ENCODE results near the gene RAB3IP. TPM values are rescaled to one million over a fixed set of nuclear protein-coding genes. Genes with fewer than 3 reads are reported as not detected.

The RAB3IP gene
- total and polyA plus RNA-seq, 10 of the 15 experiments (the other 5 are each of a cell fraction or from before 2014, with no cell fraction given) = 18.8 to 53.6 (median 28.7) TPM

DNA sequence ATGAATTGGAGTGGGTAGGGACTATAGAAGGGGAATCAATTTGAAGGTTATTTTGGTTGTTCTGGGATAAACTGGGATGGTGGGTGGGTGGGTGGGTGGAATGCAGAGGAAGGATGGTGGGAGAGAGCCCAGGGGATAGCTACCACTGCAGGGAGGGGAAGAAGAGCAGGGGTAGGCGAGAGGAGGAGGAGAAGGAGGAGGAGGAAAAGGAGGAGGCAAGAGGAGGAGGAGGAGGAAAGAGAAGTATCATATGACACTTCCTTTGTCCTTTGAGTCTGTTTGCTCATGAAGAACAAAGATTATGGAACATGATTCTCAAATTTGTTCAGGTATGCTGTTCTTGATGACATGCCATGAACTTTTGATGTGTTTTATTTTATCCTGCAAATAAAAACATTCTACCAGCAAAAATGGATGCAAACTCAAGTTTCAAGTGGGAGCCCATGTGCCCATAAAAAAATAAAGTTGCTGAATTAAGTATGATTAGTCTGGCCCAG lies 35.5 kb upstream of the RAB3IP start:
- no peaks in the 10 kb centered on the region for H3K9me3 ChIP-seq (replicated peaks; ENCODE audit: control insufficient read depth, insufficient read depth, low read length)
- no peaks in the 10 kb centered on the region for H3K79me2 ChIP-seq (ENCODE audit: control insufficient read depth, insufficient read depth, low read length)
- no peak overlapping the region for H3K4me3 ChIP-seq
- intact Hi-C loops (cut with micrococcal nuclease; ENCODE audit: unreplicated experiment) = no loop called here
- ChIA-PET SMC1A (ENCODE audit: uncharacterized antibody, unreplicated experiment) (no interaction called here), RAD21 (ENCODE audit: unreplicated experiment) (no interaction called here), POLR2A (no interaction called here), CTCF (no interaction called here)
- H3K4me1 ChIP-seq (ENCODE audit: control insufficient read depth, insufficient read depth, low read length) = no peaks in the 10 kb centered on the region
- H2AFZ ChIP-seq (ENCODE audit: control insufficient read depth, low read depth, low read length) = no peak overlapping the region
- no peak for FAIRE-seq
- no peak overlapping the region for H3K27ac ChIP-seq (ENCODE audit: control insufficient read depth, insufficient read depth)
- no peak overlapping the region for H3K4me2 ChIP-seq (ENCODE audit: control insufficient read depth, insufficient read depth)
- in situ Hi-C loops (cut with MboI) = no loop called here
- H4K20me1 ChIP-seq (ENCODE audit: control insufficient read depth, insufficient read depth) = no peaks in the 10 kb centered on the region
- no peak overlapping the region for H3K9ac ChIP-seq (ENCODE audit: control insufficient read depth, insufficient read depth, low read length)
- 0% methylated on average over 1 of the region's 1 CpG for WGBS (ENCODE audit: insufficient coverage, insufficient replicate concordance, low lambda C conversion rate, missing lambda C conversion rate)
- no TSS peak for BruUV-seq (replicated peaks)
- TF ChIP-seq ATF7 (IDR thresholded peaks at IDR 0.05; ENCODE audit: low read depth) (no peak), ZSCAN29 (IDR thresholded peaks at IDR 0.05) (no peak), JUND (IDR thresholded peaks at IDR 0.05; ENCODE audit: low read depth, low read length) (no peak), MTA3 (IDR thresholded peaks at IDR 0.05; ENCODE audit: borderline replicate concordance, low read length) (no peak), IKZF1 (conservative IDR thresholded peaks at IDR 0.05) (no peak), MTA2 (IDR thresholded peaks at IDR 0.05; ENCODE audit: low read depth) (no peak), SRF (IDR thresholded peaks at IDR 0.05; ENCODE audit: low read depth in 2 of 2, low read length in 2 of 2) (no peak), TAF1 (IDR thresholded peaks at IDR 0.05; ENCODE audit: borderline replicate concordance, low read depth, low read length) (no peak), TCF12 (IDR thresholded peaks at IDR 0.05; ENCODE audit: low read depth, low read length) (no peak), ESRRA (IDR thresholded peaks at IDR 0.05; ENCODE audit: low read length) (no peak), RUNX3 (IDR thresholded peaks at IDR 0.05; ENCODE audit: low read length) (no peak), STAT1 (conservative IDR thresholded peaks at IDR 0.05) (no peak), KAT2A (conservative IDR thresholded peaks at IDR 0.05; ENCODE audit: control insufficient read depth, low read depth, low read length) (no peak), GABPA (IDR thresholded peaks at IDR 0.05; ENCODE audit: low read depth) (no peak), ZNF384 (IDR thresholded peaks at IDR 0.05; ENCODE audit: borderline replicate concordance, low read depth, low read length) (no peak), KLF5 (IDR thresholded peaks at IDR 0.05; ENCODE audit: partially characterized antibody) (no peak)
- TF ChIP-seq, protein P1, sequence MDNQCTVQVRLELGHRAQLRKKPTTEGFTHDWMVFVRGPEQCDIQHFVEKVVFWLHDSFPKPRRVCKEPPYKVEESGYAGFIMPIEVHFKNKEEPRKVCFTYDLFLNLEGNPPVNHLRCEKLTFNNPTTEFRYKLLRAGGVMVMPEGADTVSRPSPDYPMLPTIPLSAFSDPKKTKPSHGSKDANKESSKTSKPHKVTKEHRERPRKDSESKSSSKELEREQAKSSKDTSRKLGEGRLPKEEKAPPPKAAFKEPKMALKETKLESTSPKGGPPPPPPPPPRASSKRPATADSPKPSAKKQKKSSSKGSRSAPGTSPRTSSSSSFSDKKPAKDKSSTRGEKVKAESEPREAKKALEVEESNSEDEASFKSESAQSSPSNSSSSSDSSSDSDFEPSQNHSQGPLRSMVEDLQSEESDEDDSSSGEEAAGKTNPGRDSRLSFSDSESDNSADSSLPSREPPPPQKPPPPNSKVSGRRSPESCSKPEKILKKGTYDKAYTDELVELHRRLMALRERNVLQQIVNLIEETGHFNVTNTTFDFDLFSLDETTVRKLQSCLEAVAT (IDR thresholded peaks at IDR 0.05) = no peak
- TF ChIP-seq, protein P2, sequence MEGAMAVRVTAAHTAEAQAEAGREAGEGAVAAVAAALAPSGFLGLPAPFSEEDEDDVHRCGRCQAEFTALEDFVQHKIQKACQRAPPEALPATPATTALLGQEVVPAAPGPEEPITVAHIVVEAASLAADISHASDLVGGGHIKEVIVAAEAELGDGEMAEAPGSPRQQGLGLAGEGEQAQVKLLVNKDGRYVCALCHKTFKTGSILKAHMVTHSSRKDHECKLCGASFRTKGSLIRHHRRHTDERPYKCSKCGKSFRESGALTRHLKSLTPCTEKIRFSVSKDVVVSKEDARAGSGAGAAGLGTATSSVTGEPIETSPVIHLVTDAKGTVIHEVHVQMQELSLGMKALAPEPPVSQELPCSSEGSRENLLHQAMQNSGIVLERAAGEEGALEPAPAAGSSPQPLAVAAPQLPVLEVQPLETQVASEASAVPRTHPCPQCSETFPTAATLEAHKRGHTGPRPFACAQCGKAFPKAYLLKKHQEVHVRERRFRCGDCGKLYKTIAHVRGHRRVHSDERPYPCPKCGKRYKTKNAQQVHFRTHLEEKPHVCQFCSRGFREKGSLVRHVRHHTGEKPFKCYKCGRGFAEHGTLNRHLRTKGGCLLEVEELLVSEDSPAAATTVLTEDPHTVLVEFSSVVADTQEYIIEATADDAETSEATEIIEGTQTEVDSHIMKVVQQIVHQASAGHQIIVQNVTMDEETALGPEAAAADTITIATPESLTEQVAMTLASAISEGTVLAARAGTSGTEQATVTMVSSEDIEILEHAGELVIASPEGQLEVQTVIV (IDR thresholded peaks at IDR 0.05; ENCODE audit: borderline replicate concordance, partially characterized antibody) = no peak
- no peak for DNase-seq (ENCODE audit: low read depth, low spot score)
- no peaks in the 10 kb centered on the region for H3K27me3 ChIP-seq (replicated peaks in 1 of 2; ENCODE audit: control insufficient read depth in 2 of 2, insufficient read depth in 2 of 2, low read length in 1 of 2)
- ATAC-seq = no peak
- H3K36me3 ChIP-seq (ENCODE audit: control insufficient read depth in 2 of 2, insufficient read depth in 2 of 2, low read length in 1 of 2) = no peaks in the 10 kb centered on the region
